HG03097 (cell line): Measurements from ENCODE around the gene SRCAP.
A peak's percentile ranks its signal among the peaks of the same experiment; 100 is the strongest.

Source experiments
- ATAC-seq: cut with Tn5 transposase; IDR thresholded peaks from one replicate; pipeline ENCODE4 v1.9.1; 2021; ENCODE audit not compliant: unreplicated experiment, low FRiP score

The SRCAP gene

DNA sequence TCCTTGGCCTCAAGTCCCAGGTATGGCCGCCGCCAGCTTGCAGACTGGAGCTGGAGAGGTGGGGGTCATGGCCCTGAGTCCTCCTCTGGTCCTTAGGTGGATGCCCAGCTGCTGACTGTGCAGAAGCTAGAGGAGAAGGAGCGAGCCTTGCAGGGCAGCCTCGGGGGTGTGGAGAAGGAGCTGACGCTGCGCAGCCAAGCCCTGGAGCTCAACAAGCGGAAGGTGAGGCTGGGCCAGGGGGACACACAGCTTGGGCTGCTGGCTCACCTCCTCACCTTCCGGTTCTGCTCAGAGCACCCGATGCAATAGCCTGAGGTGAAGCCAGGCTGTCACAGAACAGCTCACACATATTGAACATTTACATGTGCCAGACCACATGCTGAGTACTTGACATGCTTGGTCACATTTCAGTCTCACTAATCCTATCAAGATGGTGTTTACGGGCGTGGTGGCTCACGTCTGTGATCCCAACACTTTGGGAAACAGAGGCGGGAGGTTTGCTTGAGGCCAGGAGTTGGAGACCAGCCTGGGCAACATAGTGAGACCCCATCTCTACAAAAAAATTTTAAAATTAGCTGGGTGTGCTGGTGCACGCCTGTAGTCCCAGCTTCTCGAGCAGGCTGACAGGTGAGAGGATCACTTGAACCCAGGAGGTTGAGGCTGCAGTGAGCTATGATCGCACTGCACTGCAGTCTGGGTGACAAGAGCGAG, 70.6 kb downstream of the SRCAP start:
- no peak for ATAC-seq

GRCh38 chr16:30771726-30772125, 72.8 kb downstream of the SRCAP start:
- no peak for ATAC-seq

GRCh38 chr16:30773826-30774225, 74.9 kb downstream of the SRCAP start:
- ATAC-seq, result no peak

- no peak for ATAC-seq
Measured at GRCh38 chr16:30774367-30775130, 75.6 kb downstream of the SRCAP start.

DNA sequence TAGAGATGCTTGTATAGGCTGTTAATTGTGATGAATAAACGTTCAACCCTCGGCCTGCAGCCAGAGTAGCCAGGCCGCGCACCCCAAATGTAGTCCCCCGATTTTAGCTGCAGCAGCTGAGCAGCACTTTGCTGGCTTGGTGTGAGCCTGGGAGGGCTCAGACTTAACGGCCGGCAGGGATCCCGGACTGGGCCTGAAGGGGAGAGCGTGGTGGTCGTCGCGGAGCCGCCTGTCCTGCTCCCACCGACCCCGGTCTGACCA, 76.1 kb downstream of the SRCAP start:
- no peak for ATAC-seq

DNA sequence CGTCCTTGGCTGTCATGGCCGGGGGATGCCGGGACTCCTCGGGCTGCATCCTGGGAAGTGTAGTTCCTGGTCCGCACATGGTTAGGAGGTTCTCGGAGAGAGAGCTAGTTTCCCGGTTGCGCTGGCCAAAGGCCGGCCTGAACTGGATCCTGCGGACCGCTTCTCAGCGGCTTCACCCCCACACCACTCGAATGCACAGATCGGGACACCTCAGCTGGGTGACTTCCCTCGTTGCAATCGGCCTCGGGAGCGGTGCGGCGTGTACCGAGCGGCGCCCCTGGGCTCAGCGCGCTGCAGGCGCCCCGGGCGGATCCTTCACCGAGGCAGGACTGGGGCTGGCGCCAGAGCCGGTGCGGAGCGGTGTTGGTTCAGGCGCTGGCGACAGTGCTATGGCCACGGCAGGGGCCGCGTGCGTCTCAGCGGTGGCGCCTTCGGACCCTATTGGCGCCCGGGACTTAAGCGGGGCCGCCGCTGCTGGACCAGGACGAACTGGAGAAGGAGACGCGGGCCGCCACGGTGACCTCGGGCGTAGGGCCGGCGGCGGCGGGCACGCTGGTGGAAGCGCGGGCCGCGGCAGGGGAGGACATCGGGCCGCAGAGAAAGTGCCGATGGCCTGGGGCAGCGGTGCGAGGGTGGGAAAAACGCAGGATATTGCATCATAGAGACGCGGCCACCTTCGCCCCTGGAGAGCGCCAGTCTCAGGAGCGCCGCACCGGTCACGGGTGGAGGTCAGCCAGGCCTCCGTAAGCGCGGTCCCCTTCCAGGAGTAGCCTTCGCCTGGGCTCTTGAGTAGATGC, 76.6 kb downstream of the SRCAP start:
- peak; percentile 51 for ATAC-seq

DNA sequence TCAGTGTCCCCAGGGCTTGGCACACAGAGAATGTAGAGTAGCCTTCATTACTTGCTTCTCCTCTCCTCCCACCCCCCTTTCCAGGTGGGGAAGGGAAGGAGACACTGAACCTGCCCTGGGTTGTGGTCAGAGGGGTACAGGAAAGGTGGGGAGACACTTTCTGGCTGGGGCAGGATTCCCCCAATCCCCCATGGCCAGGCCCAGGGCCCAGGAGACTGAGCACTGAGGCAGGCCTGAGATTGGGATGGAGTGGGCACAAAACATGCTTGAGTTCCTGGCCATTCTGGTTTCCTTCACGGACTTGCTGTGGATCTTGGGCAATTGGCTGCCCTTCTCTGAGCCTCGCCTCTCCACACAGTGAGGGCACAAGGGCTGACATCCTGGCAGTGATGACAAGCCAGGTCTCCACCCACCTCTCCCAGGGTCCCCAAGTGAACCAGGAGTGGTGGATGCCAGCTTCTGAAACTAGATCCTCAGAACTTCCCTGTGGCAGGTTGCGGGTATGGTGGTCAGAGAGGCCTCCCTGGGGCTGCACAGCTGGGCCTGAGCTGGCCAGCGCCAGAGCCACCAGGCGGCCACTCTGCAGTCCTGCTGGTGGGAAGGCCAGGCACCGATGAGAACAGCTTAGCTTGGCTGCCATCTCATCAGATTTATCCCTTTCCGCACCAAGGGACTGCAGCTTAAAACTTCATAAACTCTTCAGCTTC, 78.8 kb downstream of the SRCAP start:
- ATAC-seq, result no peak

- no peak for ATAC-seq
Measured at GRCh38 chr16:30778549-30779244, 79.7 kb downstream of the SRCAP start.

GRCh38 chr16:30779596-30779995, 80.6 kb downstream of the SRCAP start:
- ATAC-seq, result no peak

DNA sequence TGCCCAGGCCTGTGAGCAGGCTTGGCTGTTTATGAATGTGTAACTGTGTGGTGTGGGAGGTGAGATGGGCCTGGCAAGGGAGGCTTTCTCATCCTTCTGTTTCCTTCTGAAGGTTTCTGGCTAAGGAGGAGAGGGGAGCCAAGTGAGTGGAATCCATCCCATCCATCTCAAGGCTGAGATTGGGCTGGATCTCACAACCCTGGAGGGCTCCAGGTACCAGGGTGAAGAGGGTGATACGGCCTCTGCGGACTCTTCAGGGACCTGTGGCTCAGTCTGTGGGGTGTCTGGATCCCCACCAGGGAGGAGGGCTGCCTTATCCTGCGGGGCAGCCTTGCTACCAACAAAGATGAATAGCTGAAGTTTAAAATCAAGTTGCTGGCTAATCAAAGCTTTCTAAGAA, 81.0 kb downstream of the SRCAP start:
- ATAC-seq, result no peak

- no peak for ATAC-seq
Measured at GRCh38 chr16:30780549-30780948, 81.6 kb downstream of the SRCAP start.

- no peak for ATAC-seq
Measured at GRCh38 chr16:30782486-30783279, 83.7 kb downstream of the SRCAP start.

DNA sequence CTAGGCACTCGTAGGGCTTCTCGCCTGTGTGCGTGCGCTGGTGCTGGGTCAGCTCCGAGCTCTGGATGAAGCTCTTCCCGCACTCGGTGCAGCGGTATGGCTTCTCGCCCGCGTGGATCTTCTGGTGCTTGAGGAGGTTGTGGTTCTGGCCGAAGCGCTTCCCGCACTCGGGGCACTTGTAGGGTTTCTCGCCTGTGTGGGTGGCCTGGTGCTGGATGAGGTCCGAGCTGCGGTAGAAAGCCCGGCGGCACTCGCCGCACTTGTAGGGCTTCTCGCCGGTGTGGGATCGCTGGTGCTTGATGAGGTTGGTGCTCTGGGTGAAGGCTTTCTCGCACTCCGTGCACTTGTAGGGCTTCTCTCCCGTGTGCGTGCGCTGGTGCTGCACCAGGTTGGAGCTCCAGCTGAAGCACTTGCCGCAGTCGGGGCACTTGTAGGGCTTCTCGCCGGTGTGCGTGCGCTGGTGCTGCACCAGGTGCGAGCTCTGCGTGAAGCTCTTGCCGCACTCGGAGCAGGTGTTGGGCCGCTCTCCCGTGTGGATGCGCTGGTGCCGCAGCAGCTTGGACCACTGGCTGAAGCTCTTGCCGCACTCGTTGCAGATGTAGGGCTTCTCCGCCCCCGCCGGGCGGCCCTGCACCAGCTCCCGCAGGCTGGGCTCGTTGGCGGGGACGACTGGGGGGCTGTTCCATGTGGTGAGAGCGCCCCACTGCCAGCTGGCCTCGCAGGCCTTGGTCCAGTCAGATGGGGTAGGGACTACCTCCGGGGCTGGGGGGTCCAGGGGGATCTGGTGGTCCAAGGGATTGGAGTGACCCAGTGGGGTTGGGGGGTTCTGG, 84.5 kb downstream of the SRCAP start:
- no peak for ATAC-seq

DNA sequence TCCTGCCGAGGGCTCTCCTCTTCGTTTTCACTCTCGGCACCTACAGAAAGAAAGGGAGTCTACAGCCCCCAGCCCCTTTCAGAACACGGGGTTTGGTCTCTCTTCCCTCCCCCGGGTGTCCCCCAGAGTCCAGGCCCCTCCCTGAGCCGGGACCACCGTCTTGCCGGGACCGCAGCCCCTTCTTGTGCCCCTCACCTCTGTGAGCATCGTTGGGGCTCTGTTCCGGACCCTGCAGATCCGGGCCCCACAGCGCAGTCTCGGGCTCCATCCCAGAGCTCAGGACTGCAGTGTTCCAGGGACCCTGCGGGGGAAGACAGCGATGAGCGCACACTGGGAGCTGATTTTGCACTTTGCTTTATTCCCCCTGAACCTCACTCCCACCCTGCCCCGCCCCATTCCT, 85.2 kb downstream of the SRCAP start:
- ATAC-seq, result no peak

GRCh38 chr16:30785126-30786106, 86.4 kb downstream of the SRCAP start:
- ATAC-seq, result no peak

GRCh38 chr16:30786115-30786935, 87.4 kb downstream of the SRCAP start:
- no peak for ATAC-seq
